Measurements from ENCODE around the gene UBASH3A.

UBASH3A gene, protein sequence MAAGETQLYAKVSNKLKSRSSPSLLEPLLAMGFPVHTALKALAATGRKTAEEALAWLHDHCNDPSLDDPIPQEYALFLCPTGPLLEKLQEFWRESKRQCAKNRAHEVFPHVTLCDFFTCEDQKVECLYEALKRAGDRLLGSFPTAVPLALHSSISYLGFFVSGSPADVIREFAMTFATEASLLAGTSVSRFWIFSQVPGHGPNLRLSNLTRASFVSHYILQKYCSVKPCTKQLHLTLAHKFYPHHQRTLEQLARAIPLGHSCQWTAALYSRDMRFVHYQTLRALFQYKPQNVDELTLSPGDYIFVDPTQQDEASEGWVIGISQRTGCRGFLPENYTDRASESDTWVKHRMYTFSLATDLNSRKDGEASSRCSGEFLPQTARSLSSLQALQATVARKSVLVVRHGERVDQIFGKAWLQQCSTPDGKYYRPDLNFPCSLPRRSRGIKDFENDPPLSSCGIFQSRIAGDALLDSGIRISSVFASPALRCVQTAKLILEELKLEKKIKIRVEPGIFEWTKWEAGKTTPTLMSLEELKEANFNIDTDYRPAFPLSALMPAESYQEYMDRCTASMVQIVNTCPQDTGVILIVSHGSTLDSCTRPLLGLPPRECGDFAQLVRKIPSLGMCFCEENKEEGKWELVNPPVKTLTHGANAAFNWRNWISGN

DNA sequence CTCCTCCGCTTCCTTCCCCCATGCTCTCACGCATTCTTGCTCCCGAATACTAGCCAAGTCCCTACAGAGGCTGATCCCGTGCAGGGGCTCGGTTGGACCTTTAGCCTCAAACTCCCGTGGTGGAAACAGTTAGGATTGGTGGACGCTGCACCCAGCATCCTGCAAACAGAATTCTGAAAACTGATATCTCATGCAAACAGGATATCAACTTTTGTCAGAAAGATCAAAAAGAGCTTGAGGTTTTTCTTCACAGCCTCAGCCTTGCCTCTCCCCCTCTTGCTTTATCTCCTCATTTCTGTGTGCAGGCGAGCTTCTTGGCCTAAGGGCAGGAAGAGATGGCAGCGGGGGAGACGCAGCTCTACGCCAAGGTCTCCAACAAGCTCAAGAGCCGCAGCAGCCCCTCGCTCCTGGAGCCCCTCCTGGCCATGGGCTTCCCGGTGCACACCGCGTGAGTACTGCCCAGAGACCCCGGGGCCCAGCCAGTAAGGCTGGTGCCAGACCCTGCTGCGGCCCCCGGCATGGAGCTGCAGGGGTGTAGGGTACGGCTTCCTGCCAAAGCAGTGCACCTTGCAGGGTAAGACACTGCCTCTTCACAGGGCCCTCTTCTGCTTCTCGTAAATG is at the start of gene UBASH3A:
UBASH3A (plus strand) TSS at position 292 of the 621 bp plus-strand sequence; CDS start at position 336, 44 bp downstream.
- DNase-seq, result no peak

DNA sequence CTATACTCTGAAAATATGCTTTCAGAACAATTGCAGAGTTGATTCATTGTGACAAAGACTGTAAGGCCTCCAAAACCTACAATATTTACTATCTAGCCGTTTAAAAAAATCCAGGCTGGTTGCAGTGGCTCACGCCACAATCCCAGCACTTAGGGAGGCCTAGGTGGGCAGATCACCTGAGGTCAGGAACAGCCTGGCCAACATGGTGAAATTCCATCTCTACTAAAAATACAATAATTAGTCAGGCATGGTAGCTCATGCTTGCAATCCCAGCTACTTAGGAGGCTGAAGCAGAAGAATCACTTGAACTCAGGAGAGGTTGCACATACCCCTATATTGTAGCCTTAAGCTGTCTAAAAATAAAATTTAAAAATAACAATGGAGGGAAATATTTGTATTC is 47.7 kb upstream of the UBASH3A start:
- no peak for DNase-seq

DNA sequence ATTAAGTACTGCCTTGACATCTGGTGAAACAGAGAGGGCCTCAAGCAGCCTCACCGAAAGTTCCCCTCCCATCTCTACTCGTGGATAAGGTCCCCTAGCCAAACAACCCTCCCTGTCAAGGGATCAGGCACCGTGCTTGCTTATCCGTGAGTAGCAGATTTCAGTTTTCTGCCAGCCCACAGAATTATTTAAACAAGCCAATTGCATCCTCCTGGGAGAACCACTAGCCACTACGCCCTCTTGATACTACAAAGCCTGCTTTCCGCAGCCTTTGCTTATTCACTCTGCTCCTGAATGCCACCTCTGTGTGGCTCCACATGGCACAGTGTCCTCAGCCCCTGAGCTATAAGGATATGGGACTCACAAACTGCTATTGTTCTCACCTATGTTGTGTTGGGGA is 47.1 kb upstream of the UBASH3A start:
- no peak for DNase-seq

- DNase-seq, result no peak
These were observed 46.4 kb upstream of the UBASH3A start for GRCh38 chr21:42357307-42357706.

- no peak for DNase-seq
These were observed 45.4 kb upstream of the UBASH3A start for GRCh38 chr21:42358261-42358660.

- no peak for DNase-seq
These were observed 44.8 kb upstream of the UBASH3A start for GRCh38 chr21:42358937-42359336.

DNA sequence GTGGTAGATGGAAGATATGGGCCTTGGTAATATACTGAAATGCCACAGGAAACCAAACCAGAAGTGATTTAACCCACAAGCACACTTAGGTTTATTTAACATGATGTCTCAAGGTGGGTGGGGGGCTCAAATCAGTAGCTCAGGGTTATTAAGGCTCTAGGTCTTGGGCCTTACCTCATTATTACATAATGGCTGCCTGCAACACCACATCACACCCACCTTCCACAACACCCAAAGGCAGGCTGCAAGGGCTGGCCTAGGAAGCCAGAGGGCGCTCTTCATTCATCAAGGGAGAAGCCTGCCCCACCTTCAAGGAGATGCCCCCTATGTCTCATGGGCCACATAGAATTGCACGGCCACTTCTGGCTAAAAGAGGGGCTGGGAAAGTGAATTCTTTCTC is 43.4 kb upstream of the UBASH3A start:
- no peak for DNase-seq

GRCh38 chr21:42361286-42361685 is 42.4 kb upstream of the UBASH3A start:
- DNase-seq, result no peak

GRCh38 chr21:42362198-42362597 is 41.5 kb upstream of the UBASH3A start:
- DNase-seq, result no peak

- DNase-seq, result no peak
These were observed 41.0 kb upstream of the UBASH3A start for GRCh38 chr21:42362700-42363099.

DNA sequence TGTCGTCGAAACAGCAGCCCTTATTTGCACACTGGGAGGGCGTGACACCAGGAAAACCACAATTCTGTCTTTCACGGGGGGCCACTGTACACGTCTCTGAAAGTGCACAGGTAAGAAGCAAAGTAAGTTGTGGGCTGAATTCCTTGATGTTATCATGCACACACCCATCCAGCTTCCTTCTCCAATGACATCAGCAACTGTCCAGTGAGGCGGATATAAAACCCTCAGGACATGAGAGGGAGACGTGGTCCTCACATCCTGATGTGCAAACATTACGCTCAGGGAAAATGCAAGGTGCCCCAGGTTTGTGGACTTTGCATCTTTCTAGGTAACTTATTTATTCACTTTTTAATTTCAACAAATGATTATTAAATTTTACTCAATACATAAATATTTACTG is 40.4 kb upstream of the UBASH3A start:
- no peak for DNase-seq

GRCh38 chr21:42364304-42364865 is 39.3 kb upstream of the UBASH3A start:
- no peak for DNase-seq

- no peak for DNase-seq
These were observed 37.9 kb upstream of the UBASH3A start for GRCh38 chr21:42365770-42366169.

DNA sequence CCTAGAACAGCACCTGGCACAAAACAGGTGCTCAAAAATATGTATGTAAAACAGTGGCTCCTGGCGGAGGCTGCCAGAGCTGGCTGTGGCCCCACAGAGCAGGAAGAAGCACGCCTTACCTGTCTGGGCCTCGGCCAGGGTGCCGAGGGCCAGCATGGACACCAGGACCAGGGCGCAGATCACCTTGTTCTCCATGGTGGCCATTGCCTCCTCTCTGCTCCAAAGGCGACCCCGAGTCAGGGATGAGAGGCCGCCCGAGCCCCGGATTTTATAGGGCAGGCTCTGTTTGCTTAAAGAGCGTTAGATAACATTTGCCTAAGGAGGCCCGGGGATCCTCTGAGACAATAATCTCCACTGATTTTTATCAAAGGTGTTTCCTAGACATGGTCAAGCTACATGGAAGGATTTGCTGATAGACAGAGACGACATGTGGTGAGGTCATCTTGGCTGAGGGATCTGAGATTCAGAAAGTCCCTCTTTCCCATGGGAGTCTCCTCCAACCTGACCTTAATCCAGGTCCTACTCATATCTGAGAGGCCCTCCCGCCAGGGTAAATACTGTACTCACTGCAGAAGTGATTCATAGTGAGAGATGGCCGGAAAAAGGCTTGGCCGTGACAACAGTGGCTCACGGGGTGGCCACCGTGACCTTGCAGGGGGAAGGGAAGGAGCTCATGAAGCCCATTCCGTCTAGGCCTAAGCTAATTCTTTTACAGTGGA is 37.3 kb upstream of the UBASH3A start, which contains the start of gene TFF1:
TFF1 (minus strand) TSS at position 244 of the 719 bp plus-strand sequence; CDS start at position 204, 40 bp downstream.
- no peak for DNase-seq

DNA sequence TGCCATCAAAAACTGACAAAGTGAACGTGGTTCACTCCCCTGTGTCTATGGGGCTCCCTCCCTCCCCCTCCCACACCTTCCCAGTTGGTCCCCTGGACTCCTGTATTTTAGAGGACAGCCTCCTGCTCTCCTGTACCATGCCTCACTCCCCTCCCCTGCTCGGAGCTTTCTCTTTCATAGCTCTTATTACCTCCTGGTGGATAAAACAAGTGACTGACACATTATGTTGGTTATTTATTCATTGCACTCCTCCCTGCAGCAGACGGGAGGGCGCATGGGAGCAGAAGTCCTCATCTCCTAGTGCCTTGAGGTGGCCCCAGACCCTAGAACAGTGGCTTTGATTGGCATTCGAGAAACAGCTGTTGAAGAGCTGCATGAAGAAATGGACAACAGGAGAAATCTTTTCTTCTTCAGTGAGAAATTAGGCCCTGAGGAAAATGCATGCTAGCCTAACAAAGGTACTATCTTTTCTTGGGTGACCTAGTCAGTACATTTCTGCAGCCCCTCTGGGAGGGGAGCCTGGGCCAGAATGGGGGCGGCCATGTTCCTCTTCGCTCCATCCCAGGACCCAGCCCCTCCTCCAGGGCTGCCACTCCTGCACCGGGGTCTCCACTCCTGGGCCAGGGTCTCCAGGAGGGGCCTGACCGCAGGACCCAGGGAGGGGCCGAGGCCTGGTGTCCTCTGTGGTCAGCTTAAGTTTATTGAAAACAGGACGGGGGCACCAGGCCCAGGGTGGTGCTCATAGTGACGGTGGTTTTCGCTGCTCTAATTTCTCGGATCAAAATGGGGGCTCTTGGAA is 36.1 kb upstream of the UBASH3A start:
- no peak for DNase-seq

- DNase-seq, result no peak
These were observed 33.9 kb upstream of the UBASH3A start for GRCh38 chr21:42369821-42370220.

DNA sequence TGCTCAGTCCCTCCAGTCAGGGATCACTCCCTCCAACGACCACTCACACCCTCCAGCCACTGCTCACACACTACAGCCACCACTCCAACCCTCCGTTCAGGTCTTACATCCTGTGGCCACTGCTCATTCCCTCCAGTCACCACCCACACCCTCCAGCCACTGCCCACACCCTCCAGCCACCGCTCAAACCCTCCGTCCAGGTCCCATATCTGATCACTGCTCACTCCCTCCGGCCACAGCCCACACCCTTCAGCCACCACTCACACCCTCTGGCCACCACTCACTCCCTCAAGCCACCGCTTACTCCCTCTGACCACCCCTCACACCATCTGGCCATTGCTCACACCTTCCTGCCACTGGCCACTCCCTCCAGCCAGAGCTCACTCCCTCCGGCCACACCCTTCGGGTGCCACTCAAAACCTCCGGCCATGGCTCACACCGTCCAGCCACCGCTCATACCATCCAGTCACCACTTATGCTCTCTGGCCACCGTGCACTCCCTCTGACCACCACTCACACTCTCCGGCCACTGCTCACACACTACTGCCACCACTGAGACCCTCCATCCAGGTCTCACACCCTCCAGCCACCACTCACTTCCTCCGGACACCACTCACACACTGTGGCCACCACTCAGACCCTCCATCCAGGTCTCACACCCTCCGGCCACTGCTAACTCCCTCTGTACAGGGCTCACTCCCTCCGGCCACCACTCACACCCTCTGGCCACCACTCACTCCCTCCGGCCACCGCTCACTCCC is 32.6 kb upstream of the UBASH3A start:
- DNase-seq, result no peak

GRCh38 chr21:42373196-42373907 is 30.4 kb upstream of the UBASH3A start:
- DNase-seq, result no peak

DNA sequence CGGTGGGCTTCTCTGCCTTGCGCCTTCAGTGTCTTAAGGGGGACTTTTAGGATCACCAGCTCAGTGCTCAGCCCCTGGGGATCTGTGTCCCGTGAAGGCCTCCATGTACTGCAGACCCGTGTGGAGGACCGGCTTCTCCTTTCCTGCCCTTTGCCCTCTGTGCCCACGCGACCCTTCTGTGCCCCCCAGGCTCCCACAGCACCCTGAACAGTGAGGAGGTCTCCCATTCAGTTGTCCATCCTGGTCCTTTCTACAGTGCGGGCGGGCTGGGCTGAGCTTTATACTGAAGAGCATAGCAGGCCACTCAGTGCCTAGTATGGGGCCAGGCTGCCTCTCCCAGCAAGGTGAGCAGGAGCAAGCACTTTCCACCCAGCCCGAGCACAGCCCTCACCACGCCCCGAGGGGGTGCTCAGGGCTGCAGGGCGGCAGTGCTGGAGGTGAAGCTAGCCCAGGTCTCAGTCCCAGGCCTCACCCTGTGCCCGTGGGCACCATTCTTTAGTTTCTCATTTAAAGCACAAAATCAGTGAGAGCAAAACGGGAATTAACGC is 29.7 kb upstream of the UBASH3A start:
- no peak for DNase-seq

DNA sequence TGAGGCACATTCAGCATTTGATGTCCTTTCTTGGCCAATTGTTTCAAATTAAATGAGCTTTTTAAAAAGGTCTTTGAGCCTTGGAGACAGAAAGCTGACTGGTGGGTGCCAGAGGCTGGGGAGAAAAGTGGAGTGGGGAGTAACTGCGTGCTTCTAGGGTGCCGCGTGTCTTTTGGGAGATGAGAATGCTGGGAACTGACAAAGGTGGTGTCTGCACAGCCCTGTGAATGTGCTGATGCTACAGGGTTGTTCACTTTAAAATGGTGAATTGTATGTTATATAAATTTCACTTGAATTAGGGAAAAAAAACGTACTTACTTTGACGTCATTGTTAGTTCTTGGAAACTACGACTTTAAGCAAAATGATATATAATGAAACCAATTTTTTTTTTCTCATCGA is 29.2 kb upstream of the UBASH3A start:
- DNase-seq, result no peak
